GOT3 (cell line): ENCODE measurements around the gene LBX1.

Source experiments
- DNase-seq: peaks from one replicate; lab custom pipeline; 2025; ENCODE audit warnings: mixed read lengths; lab: John Stamatoyannopoulos, UW

The LBX1 gene, protein sequence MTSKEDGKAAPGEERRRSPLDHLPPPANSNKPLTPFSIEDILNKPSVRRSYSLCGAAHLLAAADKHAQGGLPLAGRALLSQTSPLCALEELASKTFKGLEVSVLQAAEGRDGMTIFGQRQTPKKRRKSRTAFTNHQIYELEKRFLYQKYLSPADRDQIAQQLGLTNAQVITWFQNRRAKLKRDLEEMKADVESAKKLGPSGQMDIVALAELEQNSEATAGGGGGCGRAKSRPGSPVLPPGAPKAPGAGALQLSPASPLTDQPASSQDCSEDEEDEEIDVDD

DNA sequence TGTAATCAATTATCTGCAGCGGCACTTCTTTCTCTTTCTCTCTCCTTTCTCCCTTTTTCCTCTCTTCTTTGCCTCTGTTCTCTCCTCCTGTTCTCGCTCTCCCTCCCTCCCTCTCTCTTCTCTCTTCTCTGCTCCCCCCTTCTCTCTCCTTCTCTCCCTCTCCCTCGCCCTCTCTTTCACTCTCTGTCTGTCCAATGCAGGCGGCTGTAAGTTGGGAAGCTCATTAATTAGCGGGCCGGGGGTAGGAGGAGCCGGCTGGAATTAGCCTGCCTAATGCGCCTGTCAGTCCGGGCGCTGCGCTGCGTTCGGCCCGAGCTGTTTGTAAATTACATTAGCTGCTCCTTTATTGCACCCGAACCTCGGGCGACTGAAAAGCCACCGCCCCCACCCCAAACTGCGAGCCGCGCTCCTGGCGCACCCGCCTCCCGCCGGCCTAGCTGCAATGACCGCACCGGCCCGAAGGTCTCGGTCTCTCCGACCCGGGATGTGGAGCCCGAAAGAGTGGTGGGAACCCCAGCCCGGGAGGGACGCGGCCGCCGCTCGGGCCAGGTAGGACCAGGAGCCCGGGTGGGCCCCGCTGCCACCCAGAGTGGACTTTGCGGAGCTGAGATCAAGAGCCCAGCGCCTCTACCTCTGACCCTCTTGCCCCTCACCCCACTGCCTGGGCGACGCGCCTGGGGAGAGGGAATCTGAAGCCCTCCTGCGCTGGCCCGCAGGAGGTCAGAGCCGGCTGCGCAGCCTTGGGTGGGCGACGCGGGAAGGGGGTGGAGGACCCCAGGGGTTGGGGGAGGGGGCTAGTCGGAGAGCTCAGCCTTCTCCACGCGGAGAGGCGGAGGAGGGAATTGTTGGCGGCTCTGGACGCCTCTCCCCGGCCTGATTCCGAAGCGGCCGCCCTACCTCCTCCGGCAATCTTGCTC, at the start of gene LBX1:
Gene LBX1, minus strand, starts transcription at position 198 of the 917 bp plus-strand sequence. CDS start 648 bp downstream, outside the sequence.
- no peak for DNase-seq

DNA sequence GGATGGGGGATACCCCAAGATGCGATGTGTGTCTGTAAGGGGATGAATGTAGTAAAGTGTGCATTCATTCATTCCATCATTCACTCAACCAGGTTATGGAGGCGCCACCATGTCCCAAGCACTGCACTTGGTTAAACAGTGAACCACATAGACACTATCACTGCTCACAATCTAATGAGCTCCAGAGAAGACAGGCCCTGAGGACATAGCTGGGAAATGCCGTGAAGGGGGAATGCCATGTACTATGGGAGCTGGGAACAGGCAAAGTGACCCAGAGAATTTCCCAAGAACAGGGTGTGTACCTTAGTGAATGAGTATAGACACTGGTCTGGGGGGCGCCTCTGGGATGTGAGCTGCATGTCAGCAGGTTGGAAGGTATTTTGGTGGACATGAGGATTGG, 44.5 kb upstream of the LBX1 start:
- DNase-seq = no peak

DNA sequence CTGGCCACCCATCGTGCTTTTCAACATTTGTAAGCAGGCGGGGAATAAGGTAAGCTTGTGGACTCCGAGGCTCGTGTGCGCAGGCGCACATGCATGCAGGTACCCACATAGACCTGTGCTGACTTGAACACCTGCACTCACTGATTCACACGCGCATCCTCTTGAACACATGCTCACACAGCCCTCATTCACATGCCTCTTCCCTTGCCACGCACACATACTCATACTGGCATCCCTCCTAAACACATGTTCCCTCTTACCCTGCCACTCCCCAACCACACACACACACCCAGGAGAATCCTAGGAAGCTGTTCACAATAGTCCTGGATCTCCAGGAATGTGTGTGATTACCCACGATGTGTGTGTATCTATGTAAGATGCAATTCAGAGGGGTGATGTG, 44.1 kb upstream of the LBX1 start:
- no peak for DNase-seq

DNA sequence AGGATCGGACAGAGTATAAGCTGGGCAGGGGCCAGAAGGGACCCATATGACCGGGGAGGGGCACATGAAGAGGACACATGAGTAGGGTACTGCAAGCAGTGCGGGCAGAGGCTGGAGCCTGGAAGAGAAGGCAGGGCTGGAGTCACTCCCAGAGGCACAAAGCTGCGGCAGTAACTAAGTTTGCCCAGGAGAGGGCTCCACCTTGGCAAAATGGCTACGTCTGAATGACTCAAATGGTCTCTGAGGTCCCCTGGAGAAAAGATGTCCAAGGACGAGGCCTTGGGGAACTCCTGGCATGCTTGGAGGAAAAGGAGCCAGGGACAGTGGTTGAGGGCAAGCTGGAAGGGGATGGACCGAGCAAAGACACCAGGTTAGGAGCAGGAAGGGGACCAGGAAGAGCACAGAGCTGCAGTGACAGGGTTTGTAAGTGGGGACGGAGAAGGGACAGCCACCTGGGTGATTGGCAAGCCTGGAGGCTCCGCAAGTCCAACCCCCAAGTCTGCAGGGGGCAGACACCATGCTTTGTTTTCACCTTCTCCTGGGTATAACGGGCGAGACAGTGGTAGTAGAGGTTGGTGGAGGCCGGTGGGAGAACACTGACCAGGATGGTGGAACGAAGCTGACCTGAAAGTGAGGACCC, 43.1 kb upstream of the LBX1 start:
- no peak for DNase-seq

DNA sequence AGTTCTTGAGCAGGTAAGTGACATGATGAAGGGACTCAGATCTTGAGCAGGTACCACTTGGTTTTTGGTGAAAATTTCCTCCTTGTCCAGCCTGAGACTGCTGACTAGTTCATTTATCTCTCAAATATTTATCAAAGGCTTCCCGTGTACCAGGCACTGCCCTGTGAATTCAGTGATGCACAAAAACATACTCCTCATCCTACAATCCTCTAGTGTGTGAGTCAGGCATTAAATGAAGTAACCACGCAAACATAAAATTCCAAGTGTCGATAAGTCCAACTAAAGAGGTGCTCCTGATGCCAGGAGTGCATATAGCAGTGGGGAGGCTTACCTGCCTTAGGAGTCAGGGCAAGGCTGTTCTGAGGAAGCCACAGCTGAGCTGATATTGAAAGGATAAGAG, 41.5 kb upstream of the LBX1 start:
- DNase-seq = no peak

DNA sequence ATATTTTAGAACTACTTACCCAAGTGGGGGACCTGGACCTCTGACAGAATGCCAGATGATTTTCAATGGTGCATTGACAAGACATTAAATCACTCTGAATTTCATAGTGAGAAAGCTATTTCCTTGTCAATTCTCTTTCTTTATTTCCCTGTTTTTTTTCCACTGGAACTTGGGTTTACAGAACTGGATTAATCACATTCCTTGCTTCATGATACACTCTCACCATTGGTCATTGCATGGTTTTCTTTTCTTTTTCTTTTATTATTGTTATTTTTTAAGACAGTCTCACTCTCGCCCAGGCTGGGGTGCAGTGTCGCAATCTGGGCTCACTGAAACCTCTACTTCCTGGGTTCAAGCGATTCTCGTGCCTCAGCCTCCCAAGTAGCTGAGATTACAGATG, 38.5 kb upstream of the LBX1 start:
- no peak for DNase-seq

DNA sequence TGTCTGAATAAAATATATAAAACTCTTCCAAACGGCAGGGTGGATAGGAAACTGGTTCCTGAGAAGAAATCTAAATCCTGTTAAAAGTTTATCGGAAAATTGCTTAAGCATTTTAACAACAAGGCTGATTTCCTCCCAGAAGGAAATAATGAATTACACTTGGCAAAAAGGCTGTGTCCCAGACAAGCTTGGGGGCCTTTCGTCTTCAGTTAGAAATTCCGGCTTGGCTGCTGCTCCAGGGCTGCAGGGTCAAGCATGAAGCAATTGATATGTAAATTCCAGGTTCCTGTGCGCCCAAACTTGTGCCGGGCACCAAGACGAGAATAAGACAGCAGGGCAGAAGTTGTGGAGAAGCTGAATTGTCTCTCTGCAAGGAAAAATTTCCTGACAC, 38.0 kb upstream of the LBX1 start:
- no peak for DNase-seq

DNA sequence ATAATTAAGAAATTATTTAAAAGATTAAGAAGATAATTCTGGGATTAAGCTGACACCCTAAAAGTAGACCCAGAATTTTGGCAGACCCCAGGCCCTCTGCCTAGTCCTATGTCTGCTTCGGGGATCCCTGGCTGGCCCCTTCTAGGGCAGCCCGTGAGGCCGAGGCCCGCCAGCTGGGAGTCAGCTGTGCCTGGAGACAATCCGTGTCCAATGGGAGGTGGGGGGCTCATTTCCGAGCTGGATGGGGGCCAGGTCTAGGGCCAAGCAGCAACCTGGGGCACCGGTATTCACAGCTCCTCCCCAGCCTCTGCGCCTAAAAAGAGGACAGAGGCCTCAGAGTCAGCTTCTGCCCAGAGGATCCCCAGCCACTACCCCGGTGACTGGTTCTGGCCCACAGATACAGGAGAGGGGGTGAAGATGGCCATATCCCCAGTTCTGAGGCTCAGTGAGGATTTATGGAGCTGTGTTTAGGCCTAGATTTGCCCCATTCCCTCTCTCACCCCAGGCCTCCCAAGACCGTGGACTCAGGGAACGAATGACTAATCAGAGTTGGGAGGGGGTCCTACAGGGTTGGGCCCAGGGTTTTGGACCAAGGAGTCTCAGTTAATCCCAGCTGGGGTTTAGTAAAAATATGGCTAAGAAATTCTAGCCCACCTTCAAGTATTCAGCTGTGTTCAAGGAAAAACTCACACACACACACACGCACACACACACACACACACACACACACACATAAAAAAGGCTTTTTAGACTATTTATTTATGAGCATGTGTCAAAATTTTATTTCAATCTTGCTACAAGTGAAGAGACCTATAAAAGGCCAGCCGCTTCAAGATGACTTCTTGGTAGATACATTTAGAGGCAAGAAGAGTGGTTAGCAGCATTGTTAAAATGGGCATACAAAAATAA, 37.4 kb upstream of the LBX1 start:
- DNase-seq = no peak

DNA sequence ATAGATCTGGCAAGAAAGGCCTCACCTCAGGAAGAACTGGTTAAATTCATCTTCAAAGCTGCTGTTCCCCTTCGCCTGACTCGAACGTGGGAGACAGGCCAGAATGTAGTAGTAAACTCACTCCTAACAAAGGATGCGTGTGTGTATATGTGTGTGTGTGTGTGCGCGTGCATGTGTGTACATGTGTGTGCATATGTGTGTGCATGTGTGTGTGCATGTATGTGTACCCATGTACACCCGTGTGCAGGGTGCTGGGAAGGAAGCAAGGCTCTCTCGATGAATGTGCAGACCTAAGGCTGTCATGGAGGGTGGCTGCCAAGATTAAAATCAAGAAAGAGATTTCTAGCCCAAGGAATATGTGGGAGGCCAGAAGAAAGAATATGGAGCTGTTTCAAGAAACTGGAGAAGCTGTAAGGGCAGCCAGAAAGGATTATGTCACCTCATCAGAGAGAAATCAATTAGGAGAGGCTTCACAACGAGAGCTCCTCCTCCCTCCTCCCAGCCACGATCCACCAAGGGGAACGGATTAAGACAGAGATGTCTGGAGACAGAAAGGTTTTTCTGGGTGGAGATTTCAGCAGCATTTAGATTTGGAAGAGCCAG, 34.0 kb upstream of the LBX1 start:
- no peak for DNase-seq

DNA sequence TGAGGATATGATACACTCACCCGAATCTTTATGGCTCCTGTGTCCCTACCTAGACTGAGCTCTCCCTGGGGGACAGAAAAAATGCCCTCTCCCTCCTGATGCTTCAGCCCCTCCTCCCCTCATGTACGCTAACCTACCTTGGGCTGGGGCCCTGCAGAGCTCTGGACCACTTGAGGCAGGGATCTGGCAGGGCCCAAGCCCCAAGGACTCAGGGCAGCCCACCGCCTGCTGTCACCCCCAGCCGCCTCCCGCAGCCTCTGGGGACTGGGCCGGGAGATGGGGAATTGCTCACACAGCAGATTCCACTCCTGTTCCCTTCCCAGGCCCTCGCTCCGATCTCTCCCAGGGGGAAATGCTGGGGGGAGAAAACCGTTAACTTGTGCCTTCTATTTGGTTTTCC, 32.9 kb upstream of the LBX1 start:
- DNase-seq = no peak

DNA sequence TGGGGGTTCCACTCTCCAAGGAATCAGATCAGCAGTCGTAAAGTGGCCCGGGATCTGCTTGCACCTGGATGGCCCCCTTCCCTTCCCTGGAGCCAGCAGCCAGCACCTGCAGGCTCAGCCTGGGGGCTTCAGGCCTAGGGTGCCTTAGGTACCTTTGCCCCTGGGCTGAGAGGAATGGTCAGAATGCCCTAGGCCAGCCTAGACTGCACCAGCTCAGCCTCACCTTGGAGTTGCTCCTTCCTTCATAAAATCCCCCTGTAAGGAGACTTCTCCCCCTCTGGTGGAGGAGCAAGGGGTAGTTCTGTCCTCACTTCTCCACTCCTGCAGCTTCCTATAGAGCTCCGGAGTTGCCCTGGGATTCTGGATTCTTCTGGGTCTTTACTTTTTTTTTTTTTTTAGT, 32.4 kb upstream of the LBX1 start:
- DNase-seq = no peak

DNA sequence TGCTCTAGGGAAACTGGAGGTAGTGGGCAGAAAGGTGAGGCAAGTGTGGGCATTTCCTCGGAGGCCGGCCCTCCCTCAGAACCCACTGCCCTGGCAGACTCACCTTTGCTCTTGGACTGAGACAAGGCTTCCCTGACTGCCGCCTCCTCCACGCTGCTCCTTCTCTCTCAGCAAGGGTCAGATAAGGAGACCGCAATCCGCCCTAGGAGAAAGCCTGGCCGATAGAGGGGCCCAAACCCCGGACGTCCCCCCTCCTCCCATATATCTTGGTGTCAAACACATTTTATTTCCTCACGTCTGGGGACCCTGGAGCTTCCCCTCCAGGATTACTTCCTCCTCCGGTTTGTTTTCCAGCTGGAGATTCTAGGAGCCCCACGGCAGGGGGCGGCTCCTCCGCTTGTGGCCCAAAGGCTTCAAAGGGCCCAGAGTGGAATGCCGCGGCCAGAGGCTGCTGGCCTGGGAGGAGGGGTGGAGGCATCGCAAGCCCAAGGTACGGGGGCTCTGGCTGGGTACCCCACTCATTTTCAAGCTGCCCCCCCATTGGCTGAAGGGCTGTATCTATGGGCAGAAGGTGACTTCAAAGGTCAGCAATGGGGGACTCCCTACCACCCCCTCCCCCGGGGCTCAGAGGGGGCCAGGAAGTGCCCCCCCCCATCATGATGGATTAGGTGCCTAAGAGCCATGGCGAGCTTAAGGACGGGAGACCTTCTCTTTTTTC, 31.7 kb upstream of the LBX1 start:
- DNase-seq = no peak

DNA sequence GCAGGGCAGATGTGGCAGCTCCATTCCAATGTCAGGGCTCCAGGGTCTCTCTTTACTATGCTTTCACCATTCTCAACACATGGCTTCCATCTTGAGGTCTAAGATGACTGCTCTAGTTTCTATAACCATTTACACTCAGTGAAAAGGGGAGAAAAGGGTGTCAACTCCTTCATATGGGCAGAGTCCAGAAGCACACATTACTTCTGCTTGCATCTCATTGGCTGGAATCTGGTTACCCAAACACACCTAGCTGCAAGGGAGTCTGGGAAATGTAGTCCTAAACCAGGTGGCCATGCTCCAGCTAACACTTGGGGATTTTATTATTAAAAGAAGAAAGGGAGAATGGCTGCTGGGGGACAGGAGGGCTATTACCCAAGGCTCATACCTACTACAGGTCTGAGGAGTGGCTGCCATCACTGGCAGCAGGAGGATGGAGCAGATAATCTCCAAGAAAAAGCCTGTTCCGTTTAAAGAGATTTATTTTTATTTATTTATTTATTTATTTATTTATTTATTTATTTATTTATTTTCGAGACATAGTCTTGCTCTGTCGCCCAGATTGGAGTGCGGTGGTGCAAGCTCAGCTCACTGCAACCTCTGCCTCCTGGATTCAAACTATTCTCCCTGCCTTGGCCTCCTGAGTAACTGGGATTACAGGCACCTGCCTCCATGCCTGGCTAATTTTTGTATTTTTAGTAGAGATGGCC, 29.1 kb upstream of the LBX1 start:
- no peak for DNase-seq

DNA sequence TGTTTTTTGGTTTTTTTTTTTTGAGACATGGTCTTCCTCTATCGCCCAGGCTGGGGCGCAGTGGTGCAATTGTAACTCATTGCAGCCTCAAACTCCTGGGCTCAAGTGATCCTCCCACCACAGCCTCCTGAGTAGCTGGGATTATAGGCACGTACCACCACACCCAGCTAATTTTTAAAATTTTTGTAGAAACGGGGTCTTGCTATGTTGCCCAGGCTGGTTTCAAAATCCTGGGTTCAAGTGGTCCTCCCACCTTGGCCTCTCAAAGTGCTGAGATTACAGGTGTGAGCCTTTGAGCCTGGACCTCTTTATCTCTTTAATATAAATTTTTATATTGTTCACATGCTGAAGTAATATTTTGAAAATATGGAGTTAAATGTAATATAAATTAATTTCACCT, 28.2 kb upstream of the LBX1 start:
- no peak for DNase-seq

DNA sequence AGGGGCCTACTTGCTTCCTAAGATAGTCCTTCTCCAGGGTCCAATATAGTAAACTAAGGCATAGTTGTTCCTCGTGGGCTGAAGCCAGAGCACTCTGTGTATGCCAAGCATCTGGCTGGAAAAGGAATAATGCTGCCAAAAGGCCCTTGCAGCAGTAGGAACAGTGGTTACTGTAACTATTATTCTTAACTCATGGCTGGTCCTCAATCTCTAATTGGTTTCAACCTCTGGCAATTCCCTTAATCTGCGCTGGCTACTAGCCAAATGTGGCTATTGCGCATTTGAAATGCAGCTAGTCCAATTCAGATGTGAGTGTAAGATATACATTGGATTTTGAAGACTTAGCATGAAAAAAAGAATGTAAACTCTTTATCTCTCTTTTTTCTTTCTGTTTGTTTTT, 27.8 kb upstream of the LBX1 start:
- no peak for DNase-seq

DNA sequence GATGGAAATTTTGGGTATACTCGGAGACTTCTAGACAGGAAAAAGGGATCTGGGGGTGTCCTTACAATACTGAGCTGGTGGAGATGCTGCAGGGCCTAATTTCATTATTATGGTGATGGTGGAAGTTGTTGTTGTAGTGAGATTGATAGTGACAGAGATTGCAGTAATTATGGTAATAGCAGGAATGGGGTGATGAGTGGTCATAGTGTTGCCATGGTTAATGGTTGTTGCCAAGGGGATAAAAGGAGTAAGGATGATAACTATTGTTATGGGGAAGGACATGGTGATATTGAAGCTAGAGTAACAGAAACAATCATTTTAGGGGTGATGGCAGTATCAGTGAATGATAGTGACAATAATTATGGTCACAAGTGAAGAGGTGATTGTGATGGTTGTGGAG, 27.1 kb upstream of the LBX1 start:
- DNase-seq = no peak

DNA sequence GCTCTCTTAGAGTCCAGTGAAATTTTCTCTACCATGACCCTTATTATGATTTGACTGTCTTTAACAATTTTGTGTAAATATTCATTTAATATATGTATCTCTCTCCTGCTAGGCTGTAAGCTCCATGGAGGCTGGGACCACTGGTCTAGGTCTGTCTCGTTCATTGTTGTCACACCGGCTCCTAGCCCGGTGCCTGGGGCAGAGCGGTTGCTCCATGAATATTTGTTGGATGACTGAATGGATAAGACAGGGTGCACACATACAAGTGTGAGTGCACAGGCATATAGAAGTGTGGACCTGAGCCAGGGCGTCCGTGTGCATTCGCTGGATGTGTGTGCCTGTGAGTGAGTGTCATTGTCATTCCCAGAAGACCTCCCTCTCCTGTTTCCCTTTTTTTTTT, 20.9 kb upstream of the LBX1 start:
- DNase-seq = no peak

DNA sequence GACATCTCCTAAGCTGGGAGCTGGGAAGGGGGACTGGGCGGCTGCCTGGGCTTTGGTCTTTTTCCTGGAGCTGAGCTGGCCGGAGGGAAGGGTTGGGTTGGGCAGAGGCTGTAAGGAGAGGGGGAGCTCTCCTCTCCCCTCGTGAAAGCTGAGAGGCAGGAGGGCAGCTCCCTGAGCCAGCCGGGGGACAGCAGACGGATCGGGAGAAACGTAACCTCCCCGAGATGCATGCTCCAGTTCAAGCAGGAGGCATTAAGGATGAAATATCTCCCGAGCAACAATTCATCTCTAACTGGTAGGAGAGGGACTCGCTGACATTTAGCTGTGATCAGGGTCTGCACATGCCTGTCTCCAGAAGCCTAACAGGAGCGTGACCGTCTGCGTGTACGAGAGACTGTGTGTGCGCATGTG, 19.9 kb upstream of the LBX1 start:
- DNase-seq = no peak

DNA sequence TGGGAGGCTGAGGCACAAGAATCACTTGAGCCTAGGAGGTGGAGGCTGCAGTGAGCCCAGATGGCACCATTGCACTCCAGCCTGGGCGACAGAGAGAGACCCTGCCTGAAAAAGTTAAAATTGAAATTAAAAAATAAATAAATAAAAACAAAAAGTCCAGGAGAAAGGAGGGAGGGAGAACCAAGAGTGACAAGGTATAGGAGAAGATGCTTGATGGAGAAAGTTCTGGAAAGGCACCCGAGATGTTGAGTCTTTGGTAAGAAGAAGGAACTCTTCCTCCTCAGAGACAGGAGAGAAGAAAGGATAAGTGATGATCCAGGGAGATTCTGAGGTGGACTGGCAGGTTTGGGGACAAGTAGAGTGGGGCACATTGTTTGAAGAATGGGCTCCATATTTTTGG, 17.4 kb upstream of the LBX1 start:
- no peak for DNase-seq
